Nephron progenitor cell (in vitro differentiated cells): ENCODE measurements around the gene ZNF490.
A peak's percentile ranks its signal among the peaks of the same experiment; 100 is the strongest.
"Not testable (repeated sequence)": the region's sequence is repeated elsewhere in the genome, so short reads cannot be mapped to it uniquely, and the experiment has no call there.

Experiments
- DNase-seq: peaks from one replicate; pipeline ENCODE4 v3.0.0; 2021
- H3K27ac Mint-ChIP-seq: 2 replicates; pipeline ENCODE4 v1.8.0; 2021; ENCODE audit warnings: mild to moderate bottlenecking, moderate library complexity, mixed read lengths
- H3K27me3 Mint-ChIP-seq: 2 replicates; pipeline ENCODE4 v1.8.0; 2021; ENCODE audit warnings: mild to moderate bottlenecking, low read depth, mixed read lengths; ENCODE audit not compliant: poor library complexity
- H3K36me3 Mint-ChIP-seq: 2 replicates; pipeline ENCODE4 v1.8.0; 2021; ENCODE audit warnings: low read depth, mixed read lengths
- H3K4me1 Mint-ChIP-seq: 2 replicates; pipeline ENCODE4 v1.8.0; 2021; ENCODE audit warnings: mixed read lengths
- H3K4me3 Mint-ChIP-seq: 2 replicates; pipeline ENCODE4 v1.8.0; 2021; ENCODE audit warnings: mild to moderate bottlenecking, moderate library complexity, mixed read lengths
- H3K9me3 Mint-ChIP-seq: 2 replicates; pipeline ENCODE4 v1.8.0; 2021; ENCODE audit warnings: mild to moderate bottlenecking, moderate library complexity, mixed read lengths
- TF ChIP-seq, protein P1 (sequence below): fragments of 200-600 bp; sonication (generic); IDR thresholded peaks from 2 replicates; pipeline ENCODE4 v1.5.0; 2021; ENCODE audit warnings: antibody characterized with exemption

The ZNF490 gene

DNA sequence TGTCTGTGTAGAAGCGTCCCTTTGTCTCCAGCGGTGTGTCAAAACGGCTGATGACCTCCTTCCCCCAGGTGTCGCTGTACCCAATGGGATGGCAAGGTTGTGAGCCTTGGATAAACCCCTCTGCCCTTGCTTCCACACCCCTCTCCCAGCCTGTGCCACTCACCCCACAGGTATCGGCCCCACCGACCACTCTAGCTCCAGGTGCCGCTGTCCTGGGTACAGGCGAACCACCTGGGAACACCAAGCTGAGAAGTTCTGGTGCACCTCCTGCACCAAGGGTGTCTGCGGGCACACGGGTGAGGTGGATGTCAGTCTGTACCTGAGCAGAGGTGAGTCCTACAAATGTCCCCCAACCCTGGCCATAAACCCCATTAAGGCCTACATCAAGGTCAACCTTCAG lies 39.3 kb upstream of the ZNF490 start:
- Mint-ChIP-seq H3K36me3 (peaks cover 33% of the 10 kb centered on the region), H3K4me1 (no peaks in the 10 kb centered on the region), H3K9me3 (no peaks in the 10 kb centered on the region), H3K4me3 (no peak overlapping the region), H3K27ac (no peak overlapping the region), H3K27me3 (peaks cover 3% of the 10 kb centered on the region)
- TF ChIP-seq, protein P1, sequence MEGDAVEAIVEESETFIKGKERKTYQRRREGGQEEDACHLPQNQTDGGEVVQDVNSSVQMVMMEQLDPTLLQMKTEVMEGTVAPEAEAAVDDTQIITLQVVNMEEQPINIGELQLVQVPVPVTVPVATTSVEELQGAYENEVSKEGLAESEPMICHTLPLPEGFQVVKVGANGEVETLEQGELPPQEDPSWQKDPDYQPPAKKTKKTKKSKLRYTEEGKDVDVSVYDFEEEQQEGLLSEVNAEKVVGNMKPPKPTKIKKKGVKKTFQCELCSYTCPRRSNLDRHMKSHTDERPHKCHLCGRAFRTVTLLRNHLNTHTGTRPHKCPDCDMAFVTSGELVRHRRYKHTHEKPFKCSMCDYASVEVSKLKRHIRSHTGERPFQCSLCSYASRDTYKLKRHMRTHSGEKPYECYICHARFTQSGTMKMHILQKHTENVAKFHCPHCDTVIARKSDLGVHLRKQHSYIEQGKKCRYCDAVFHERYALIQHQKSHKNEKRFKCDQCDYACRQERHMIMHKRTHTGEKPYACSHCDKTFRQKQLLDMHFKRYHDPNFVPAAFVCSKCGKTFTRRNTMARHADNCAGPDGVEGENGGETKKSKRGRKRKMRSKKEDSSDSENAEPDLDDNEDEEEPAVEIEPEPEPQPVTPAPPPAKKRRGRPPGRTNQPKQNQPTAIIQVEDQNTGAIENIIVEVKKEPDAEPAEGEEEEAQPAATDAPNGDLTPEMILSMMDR: no peak
- no peak for DNase-seq

DNA sequence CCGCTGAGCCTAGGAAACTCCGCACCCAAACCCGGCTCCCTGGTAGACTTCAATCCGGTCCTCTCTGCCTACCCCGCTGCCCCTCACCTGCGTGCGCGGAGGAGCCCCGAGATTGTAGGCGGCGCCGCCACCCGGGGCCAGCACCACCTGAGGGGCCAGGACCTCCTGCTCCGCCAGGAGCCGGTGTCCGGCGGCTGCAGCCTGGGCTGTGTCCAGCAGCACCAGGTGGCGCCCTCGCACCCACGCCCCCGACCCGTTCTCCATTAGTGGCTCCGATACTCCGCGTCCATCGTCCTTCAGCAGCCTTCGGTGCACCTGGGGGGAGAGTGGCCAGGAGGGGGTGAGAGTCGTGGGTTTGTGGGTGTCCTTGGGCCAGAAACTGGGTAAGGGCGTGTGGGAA lies 37.5 kb upstream of the ZNF490 start:
- no peak overlapping the region for H3K4me3 Mint-ChIP-seq
- no peak for DNase-seq
- H3K36me3 Mint-ChIP-seq: peaks cover 36% of the 10 kb centered on the region
- H3K9me3 Mint-ChIP-seq: no peaks in the 10 kb centered on the region
- no peak overlapping the region for H3K27ac Mint-ChIP-seq
- no peaks in the 10 kb centered on the region for H3K4me1 Mint-ChIP-seq
- TF ChIP-seq, protein P1: no peak
- peaks cover 7% of the 10 kb centered on the region for H3K27me3 Mint-ChIP-seq

DNA sequence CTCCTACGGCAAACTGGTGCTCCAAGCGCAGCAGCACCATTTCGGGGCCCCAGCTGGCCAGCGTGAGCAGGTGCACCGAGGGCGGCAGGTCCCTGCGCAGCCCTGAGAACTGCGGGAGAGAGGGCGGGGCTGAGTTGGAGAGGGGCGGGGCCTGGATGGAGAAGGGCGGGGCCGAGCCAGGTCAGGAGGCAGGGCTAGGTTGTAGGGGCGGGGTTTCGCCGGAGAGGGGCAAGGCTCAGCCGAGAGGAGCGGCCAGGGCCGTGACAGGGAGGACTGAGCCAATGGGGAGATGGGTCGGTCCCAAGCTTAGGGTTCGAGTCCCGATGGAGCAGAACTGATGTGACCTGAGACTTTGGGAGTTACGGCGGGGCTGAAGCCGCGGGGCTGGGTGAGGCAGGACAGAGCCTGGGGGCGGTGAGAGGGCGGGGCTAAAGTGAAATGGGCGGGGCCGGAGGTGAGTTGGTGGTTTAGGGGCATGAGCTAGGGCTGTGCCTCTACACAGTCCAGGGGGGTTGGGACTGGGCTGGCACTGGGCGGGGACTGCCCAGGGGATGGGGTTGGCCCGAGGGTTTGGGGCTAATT lies 37.0 kb upstream of the ZNF490 start:
- Mint-ChIP-seq H3K27me3 (peaks cover 7% of the 10 kb centered on the region), H3K4me3 (no peak overlapping the region), H3K9me3 (no peaks in the 10 kb centered on the region), H3K27ac (no peak overlapping the region), H3K4me1 (no peaks in the 10 kb centered on the region), H3K36me3 (peaks cover 36% of the 10 kb centered on the region)
- TF ChIP-seq, protein P1: no peak
- DNase-seq: peak; percentile 26

DNA sequence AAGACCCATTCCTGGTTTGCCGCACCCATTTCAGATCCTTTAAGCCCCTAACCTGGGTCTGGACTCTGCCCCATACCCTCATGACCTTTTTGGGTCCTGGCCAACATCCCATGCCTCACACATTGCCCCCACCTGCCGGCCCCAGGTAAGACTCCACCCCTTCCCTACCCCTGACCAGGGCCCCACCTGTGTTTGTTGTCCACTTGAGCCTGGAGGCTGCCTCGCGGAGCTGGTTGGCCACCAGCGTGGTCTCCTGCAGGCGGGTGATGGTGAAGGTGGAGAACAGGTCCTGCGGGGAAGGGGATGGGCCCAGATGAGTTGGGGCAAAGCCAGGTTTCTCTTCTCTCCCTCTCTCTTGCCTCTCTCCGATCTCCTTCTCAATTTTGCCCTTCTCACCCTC lies 36.4 kb upstream of the ZNF490 start:
- H3K36me3 Mint-ChIP-seq: peaks cover 34% of the 10 kb centered on the region
- H3K4me3 Mint-ChIP-seq: no peak overlapping the region
- TF ChIP-seq, protein P1: no peak
- H3K9me3 Mint-ChIP-seq: no peaks in the 10 kb centered on the region
- H3K4me1 Mint-ChIP-seq: no peaks in the 10 kb centered on the region
- peaks cover 7% of the 10 kb centered on the region for H3K27me3 Mint-ChIP-seq
- DNase-seq: no peak
- H3K27ac Mint-ChIP-seq: no peak overlapping the region

DNA sequence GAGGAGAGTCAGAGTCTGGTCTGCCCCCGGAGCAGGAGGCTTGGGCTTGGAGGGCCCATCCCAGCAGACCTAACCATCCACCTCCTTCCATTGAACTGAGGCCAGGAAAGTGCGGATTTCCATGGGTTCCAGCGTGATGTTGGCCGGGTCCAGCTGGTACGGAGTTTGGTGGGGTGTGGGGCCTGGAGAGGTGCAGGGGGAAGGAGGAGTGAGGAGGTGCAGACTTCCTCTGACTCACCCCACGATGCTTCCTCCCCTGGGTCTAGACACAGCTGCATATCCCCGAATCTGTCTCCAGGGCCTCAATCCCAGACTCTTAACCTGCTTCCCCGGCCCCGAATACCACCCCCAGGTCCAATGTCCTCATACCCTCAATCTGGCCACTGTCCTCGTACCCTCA lies 35.9 kb upstream of the ZNF490 start:
- TF ChIP-seq, protein P1: no peak
- Mint-ChIP-seq H3K27ac (no peak overlapping the region), H3K4me3 (no peak overlapping the region)

DNA sequence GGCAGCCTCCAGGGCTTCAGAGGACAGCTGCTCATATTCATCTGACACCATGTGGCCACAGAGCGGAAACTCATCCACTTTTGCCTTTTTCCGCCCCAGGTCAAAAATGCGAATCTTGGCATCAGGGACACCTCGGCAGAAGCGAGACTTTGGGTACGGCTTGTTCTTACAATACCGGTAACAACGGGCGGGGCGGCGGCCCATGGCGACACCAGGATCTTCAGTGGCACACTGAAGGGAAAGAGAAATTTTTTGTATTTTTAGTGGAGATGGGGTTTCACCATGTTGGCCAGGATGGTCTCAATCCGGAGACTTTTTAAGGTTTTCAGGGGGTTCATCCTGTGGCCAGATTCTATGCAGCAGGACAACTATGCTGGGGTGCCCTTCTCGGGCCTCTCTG lies 33.1 kb upstream of the ZNF490 start:
- H3K27me3 Mint-ChIP-seq: peaks cover 13% of the 10 kb centered on the region
- not testable (repeated sequence) for H3K4me3 Mint-ChIP-seq

More for the DNA sequence above, 35.9 kb upstream of the ZNF490 start:
- Mint-ChIP-seq H3K9me3 (no peaks in the 10 kb centered on the region), H3K27me3 (peaks cover 7% of the 10 kb centered on the region), H3K4me1 (no peaks in the 10 kb centered on the region), H3K36me3 (peaks cover 29% of the 10 kb centered on the region)
- DNase-seq: no peak

More for the DNA sequence above, 33.1 kb upstream of the ZNF490 start:
- H3K4me1 Mint-ChIP-seq, DNase-seq, H3K27ac Mint-ChIP-seq: not testable (repeated sequence)
- Mint-ChIP-seq H3K36me3 (peaks cover 16% of the 10 kb centered on the region), H3K9me3 (peaks cover 13% of the 10 kb centered on the region)
